PFSK-1 (cell line): Measurements from ENCODE around the gene AKAP6.

Experiments used
- POLR2AphosphoS5 ChIP-seq: IDR thresholded peaks from 2 replicates; pipeline ENCODE4 v1.6.1; 2012; ENCODE audit warnings: low read depth, mild to moderate bottlenecking, control low read depth, low read length, moderate library complexity
- TAF1 ChIP-seq: IDR thresholded peaks from 2 replicates; pipeline ENCODE4 v1.6.1; 2012; ENCODE audit warnings: low read length, control low read depth, borderline replicate concordance; ENCODE audit not compliant: insufficient read depth
- TF ChIP-seq, protein P1 (sequence below), 2 experiments: IDR thresholded peaks; 2 replicates each; pipeline versions ENCODE4 v1.6.1 to v1.8.0; 2011 to 2012; ENCODE audit warnings: low read depth in 2 of 2, low read length in 2 of 2, control low read depth in 1 of 2, inconsistent platforms in 1 of 2, mild to moderate bottlenecking in 1 of 2, moderate library complexity in 1 of 2; ENCODE audit not compliant: insufficient read depth in 1 of 2

DNA sequence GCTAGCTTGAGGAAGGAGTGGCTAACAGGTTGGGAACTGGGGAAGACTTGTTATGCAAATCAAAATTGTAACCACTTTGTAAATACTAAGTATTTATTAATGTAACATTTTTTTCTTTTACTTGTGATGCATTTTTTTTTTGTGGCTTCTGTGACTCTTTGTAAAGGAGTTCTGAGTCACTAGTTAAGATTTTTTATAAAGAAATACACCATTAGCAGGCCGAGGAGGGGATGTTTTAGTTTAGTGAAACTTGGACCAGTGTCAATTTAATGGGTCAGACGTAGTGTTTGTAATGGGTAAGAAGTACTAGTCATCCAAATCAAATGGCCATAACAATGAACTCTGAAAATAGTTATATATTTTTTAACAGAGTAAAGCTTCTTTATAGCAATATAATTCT lies 43.1 kb downstream of the AKAP6 start:
- TF ChIP-seq TAF1 (no peak), POLR2AphosphoS5 (no peak)
- TF ChIP-seq, protein P1, sequence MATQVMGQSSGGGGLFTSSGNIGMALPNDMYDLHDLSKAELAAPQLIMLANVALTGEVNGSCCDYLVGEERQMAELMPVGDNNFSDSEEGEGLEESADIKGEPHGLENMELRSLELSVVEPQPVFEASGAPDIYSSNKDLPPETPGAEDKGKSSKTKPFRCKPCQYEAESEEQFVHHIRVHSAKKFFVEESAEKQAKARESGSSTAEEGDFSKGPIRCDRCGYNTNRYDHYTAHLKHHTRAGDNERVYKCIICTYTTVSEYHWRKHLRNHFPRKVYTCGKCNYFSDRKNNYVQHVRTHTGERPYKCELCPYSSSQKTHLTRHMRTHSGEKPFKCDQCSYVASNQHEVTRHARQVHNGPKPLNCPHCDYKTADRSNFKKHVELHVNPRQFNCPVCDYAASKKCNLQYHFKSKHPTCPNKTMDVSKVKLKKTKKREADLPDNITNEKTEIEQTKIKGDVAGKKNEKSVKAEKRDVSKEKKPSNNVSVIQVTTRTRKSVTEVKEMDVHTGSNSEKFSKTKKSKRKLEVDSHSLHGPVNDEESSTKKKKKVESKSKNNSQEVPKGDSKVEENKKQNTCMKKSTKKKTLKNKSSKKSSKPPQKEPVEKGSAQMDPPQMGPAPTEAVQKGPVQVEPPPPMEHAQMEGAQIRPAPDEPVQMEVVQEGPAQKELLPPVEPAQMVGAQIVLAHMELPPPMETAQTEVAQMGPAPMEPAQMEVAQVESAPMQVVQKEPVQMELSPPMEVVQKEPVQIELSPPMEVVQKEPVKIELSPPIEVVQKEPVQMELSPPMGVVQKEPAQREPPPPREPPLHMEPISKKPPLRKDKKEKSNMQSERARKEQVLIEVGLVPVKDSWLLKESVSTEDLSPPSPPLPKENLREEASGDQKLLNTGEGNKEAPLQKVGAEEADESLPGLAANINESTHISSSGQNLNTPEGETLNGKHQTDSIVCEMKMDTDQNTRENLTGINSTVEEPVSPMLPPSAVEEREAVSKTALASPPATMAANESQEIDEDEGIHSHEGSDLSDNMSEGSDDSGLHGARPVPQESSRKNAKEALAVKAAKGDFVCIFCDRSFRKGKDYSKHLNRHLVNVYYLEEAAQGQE (IDR thresholded peaks at IDR 0.05; ENCODE audit: insufficient read depth in 1 of 2, low read depth in 2 of 2, low read length in 2 of 2) = no peak
